Brain microvascular endothelial cell (primary cell): Measurements from ENCODE around the gene SYNE1.
A peak's percentile ranks its signal among the peaks of the same experiment; 100 is the strongest.

ENCODE experiments used
- DNase-seq: peaks from one replicate; pipeline ENCODE4 v3.0.0-alpha.2; 2020
- H3K27ac ChIP-seq: fragments of 250-450 bp; sonication (Bioruptor Pico); 2 replicates; pipeline ENCODE4 v1.5.1; 2020; ENCODE audit warnings: mild to moderate bottlenecking, moderate library complexity
- H3K27me3 ChIP-seq: fragments of 250-450 bp; sonication (Bioruptor Pico); replicated peaks from 2 replicates; pipeline ENCODE4 v1.5.1; 2020; ENCODE audit warnings: mild to moderate bottlenecking
- H3K36me3 ChIP-seq: fragments of 250-450 bp; sonication (Bioruptor Pico); replicated peaks from 2 replicates; pipeline ENCODE4 v1.5.1; 2020; ENCODE audit warnings: mild to moderate bottlenecking
- H3K4me3 ChIP-seq: 2 replicates; pipeline ENCODE4 v1.5.1; 2011; ENCODE audit warnings: low read depth, mild to moderate bottlenecking, control low read depth, low read length, moderate library complexity
- in situ Hi-C: cut with HindIII; loops from 2 replicates; pipeline ENCODE4 v1.10.0; 2017; ENCODE audit warnings: low sequenced_read_pairs, low pct_ligation_motif_present
- TF ChIP-seq, protein P1 (sequence below): IDR thresholded peaks from 2 replicates; pipeline ENCODE4 v1.5.1; 2011; ENCODE audit warnings: low read depth, mild to moderate bottlenecking, moderate library complexity, low read length, control low read depth, inconsistent platforms; ENCODE audit errors: missing control alignments

SYNE1 gene

DNA sequence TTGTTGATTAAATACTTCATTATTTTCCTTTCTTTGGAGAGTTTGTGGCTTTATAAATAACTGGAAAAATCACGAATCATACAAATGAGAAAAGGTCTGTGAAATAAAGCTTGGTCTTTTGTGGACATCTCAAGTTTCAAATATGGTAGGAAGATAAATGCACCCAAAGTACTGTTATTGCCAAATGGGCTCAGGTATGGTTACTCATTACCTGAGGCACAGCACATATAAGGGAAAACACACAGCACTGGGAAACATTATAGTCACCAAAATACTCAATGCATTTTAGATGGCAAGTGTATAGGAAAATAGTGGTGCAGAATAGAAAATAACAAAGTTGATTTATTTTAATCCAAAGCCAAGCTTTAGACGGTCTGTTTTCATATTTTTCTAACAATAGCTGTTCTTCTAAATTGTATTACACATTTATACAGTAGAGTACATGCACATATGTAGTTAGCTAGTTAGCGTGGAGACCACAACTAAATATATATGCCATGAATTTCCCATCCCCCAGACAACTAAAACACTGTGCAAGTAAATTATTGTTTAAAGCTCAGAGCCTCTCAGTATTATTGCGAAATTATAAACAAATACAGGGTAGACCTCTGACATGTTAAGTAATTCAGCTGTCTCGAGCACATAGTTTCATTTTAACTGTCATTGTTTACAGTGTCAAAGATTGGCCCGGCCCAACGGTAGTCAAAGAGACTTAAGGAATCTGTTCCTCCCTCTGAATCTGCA is 336.0 kb downstream of the SYNE1 start:
- no peak for DNase-seq
- in situ Hi-C loops = no loop called here
- TF ChIP-seq, protein P1, sequence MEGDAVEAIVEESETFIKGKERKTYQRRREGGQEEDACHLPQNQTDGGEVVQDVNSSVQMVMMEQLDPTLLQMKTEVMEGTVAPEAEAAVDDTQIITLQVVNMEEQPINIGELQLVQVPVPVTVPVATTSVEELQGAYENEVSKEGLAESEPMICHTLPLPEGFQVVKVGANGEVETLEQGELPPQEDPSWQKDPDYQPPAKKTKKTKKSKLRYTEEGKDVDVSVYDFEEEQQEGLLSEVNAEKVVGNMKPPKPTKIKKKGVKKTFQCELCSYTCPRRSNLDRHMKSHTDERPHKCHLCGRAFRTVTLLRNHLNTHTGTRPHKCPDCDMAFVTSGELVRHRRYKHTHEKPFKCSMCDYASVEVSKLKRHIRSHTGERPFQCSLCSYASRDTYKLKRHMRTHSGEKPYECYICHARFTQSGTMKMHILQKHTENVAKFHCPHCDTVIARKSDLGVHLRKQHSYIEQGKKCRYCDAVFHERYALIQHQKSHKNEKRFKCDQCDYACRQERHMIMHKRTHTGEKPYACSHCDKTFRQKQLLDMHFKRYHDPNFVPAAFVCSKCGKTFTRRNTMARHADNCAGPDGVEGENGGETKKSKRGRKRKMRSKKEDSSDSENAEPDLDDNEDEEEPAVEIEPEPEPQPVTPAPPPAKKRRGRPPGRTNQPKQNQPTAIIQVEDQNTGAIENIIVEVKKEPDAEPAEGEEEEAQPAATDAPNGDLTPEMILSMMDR = no peak
- Histone ChIP-seq H3K4me3 (peak overlapping the region; percentile 84), H3K27me3 (no peaks in the 10 kb centered on the region), H3K27ac (peak overlapping the region; percentile 75), H3K36me3 (peaks cover 10% of the 10 kb centered on the region)

DNA sequence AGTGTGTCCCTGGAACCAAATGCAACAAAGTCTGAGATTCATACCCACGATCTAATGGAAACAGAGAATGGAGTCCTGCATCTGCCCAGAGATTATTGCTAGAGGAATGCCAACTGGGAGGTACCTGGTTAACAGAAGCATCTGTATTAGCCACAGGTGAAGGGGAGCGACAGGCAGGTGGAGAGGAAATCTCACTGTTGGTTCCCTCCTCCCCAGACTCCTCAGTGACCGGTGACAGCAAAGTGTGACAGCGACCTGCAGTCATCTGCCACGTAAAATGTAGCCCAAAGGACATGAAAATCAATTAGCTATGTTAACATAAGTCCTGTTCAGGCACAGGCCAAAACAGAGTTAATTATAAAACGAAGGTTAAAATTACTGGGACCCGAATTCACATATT is 336.6 kb downstream of the SYNE1 start:
- H3K27me3 ChIP-seq = no peaks in the 10 kb centered on the region
- H3K27ac ChIP-seq = no peak overlapping the region
- no peak for DNase-seq
- no peak overlapping the region for H3K4me3 ChIP-seq
- H3K36me3 ChIP-seq = peaks cover 8% of the 10 kb centered on the region
- in situ Hi-C loops = no loop called here
- TF ChIP-seq, protein P1 = no peak

DNA sequence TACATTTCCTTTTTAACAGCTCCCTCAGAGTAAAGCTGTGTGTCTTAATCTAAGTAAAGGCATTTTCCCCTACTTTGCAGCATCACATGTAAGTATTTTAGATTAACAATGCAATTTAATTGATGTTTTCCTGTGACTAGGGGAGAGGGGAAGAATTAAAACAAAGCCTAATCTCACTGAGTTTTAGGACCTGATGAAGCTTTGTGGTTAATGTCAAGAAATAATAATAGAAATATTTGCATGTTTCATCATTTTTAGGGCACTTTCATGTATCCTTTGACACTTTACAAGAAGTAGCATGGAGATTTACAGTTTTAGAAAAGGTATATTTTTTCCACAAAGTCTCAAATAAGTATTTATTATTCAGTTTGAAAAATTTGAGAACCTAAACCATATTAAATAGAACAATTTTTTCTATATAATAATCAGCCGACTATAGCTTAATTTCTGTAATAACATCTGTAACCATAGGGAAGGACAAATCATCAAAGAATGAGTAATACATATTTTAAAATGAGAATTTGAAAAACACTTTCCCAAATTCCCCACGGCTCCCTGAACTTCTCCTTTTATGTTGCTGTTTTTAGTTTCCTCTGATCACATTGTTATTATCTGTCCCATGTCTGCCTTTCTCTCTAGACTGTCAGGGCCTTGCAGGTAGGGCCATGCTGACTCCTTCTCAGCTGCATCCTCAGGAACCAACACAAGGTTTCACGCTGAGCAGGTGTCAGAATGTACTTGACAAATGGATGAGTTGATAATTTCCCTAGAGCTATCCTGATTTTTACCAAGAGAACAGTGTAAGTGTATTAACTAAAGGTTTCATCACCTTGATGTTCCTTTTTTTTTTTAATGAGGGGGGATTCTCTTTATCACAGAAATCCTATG is 338.1 kb downstream of the SYNE1 start:
- Histone ChIP-seq H3K4me3 (no peak overlapping the region), H3K36me3 (peaks cover 5% of the 10 kb centered on the region), H3K27ac (no peak overlapping the region), H3K27me3 (no peaks in the 10 kb centered on the region)
- in situ Hi-C loops = no loop called here
- no peak for DNase-seq
- TF ChIP-seq, protein P1 = no peak

DNA sequence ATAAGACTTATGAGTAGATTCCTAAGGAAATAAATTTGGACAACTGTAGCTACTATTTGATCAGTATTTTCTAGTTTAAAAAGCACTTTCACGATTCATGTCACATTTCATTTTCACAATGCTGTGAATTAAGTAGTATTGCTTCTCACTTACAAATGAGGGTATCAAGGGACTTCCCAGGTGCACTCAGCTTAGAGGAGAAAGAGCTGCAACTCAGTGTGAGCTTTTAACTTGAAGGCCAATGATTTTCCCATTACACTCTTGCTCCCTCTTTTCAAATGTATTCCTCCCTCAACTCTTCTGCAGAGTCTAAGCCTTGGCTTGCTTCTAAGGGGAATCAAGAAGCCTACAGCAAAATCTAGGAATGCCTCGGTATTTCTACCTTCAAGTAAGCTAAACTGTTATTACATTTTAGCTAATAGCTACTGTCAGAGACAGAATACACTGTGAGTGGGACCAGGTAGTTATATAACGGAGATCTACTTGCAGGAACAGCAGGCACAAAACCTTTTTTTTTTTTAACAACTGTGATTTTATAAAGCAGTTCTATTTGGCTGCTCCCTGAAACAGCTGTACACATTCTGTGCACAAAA is 339.0 kb downstream of the SYNE1 start:
- Histone ChIP-seq H3K36me3 (peaks cover 12% of the 10 kb centered on the region), H3K4me3 (no peak overlapping the region), H3K27ac (no peak overlapping the region), H3K27me3 (no peaks in the 10 kb centered on the region)
- in situ Hi-C loops = no loop called here
- DNase-seq = no peak
- TF ChIP-seq, protein P1 = no peak

DNA sequence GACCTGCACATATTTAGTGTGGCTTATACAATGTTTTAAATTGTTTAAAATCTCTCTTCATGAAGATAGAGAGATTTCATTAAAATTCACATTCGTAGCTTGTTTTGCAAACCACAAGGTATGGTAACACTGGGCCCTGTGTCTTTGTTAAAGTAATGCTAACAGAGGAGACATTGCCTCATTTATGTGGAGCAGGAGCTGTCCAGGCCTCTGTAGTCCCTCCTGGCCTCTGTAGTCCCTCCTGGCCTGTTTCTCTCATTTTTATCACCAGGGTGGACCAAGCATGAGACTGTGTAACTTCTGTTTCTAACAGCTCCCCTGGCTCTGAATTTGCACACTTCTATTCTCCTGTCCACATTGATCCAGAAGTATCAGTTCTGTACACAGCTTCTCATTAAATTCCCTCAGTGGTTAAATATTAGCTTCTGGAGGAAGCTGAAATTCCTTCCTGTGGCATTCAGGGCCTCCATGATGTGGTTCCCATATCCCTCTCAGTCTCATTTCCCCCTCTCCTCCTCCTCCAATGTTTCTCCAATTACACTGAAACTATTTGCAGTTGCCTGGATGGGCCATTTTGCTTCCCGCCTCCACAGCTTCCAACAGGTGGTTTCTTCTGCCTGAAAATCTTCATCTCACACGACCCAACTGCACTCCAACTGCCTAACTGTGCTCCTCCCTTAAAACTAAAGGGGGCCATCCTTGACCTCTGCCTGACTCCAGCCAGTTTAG is 340.4 kb downstream of the SYNE1 start:
- in situ Hi-C loops = no loop called here

More for the DNA sequence above, 340.4 kb downstream of the SYNE1 start:
- no peak overlapping the region for H3K27ac ChIP-seq
- TF ChIP-seq, protein P1 = no peak
- H3K27me3 ChIP-seq = no peaks in the 10 kb centered on the region
- DNase-seq = no peak
- no peak overlapping the region for H3K4me3 ChIP-seq
- H3K36me3 ChIP-seq = peaks cover 22% of the 10 kb centered on the region
